Keratinocyte (primary cell): ENCODE results near the gene TPRG1L.

Source experiments
- EZH2 ChIP-seq: IDR thresholded peaks from one replicate; pipeline ENCODE4 v1.6.1; 2012; ENCODE audit warnings: inconsistent platforms, mild to moderate bottlenecking, low read length, moderate library complexity
- TF ChIP-seq, protein P1 (sequence below), 3 experiments: IDR thresholded peaks in 1 of 3; conservative IDR thresholded peaks in 1 of 3; optimal IDR thresholded peaks in 1 of 3; 2 replicates in 2 of 3; 3 replicates in 1 of 3; pipeline versions ENCODE3 to v1.5.1; 2011; ENCODE audit warnings: low read length in 3 of 3, mild to moderate bottlenecking in 3 of 3, moderate library complexity in 2 of 3, control low read depth in 1 of 3, inconsistent platforms in 1 of 3; ENCODE audit not compliant: insufficient read depth in 2 of 3; ENCODE audit errors: extremely low read depth in 1 of 3

DNA sequence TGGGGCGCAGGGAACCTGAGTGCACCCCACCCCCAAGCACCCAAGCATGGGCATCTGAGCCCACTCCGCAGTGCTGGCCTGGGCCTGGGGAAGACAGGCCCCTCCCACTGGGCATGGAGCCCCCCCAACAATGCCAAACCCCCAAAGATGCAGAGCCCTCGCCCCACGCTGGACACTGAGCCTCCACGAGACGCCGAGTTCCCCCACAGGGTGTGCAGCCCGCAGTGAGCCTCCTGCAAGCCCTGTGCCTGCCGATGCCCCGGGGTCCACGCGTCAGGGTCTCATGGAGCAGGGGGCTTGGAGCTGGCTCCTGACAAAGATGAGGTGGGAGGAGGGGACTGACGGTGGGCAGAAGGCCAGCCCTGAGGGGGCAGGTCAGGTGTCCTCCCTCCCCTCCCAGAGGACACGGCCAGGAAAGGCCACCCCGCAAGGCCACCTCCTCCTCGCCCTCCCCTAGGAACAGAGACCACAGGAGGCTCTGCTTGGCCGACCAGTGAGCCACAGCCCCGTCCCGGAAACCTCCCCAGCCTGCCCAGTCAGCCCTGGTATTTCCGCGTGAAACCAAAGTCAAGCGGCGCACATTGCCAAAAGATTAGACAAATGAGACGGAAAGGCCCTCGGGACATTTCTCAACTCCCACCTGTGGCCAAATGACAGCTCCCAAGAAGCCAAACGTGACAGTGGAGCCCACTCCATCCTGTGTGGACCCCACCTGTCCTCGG, 46.9 kb upstream of the TPRG1L start:
- TF ChIP-seq EZH2, result no peak
- TF ChIP-seq, protein P1, sequence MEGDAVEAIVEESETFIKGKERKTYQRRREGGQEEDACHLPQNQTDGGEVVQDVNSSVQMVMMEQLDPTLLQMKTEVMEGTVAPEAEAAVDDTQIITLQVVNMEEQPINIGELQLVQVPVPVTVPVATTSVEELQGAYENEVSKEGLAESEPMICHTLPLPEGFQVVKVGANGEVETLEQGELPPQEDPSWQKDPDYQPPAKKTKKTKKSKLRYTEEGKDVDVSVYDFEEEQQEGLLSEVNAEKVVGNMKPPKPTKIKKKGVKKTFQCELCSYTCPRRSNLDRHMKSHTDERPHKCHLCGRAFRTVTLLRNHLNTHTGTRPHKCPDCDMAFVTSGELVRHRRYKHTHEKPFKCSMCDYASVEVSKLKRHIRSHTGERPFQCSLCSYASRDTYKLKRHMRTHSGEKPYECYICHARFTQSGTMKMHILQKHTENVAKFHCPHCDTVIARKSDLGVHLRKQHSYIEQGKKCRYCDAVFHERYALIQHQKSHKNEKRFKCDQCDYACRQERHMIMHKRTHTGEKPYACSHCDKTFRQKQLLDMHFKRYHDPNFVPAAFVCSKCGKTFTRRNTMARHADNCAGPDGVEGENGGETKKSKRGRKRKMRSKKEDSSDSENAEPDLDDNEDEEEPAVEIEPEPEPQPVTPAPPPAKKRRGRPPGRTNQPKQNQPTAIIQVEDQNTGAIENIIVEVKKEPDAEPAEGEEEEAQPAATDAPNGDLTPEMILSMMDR (optimal IDR thresholded peaks at IDR 0.05 in 1 of 3, IDR thresholded peaks at IDR 0.05 in 1 of 3, conservative IDR thresholded peaks at IDR 0.05 in 1 of 3; ENCODE audit: extremely low read depth in 1 of 3, insufficient read depth in 2 of 3, low read length in 3 of 3), result no peak
